ENCODE data around the gene RRM2. TPM values are rescaled to one million over a fixed set of nuclear protein-coding genes. Genes with fewer than 3 reads are reported as not detected.
"Not testable (repeated sequence)": the region's sequence is repeated elsewhere in the genome, so short reads cannot be mapped to it uniquely, and the experiment has no call there.

Gene RRM2
- total RNA-seq, 4 donors from 2014 or later, result 1.7 to 4.6 TPM; not detected in 2

GRCh38 chr2:10144771-10145518 is 22.4 kb downstream of the RRM2 start:
- Histone ChIP-seq H3K4me3 (no peak overlapping the region), H3K9me3 (no peaks in the 10 kb centered on the region), H3K36me3 (no peaks in the 10 kb centered on the region), H3K4me1 (peaks cover 0 to 14% (median 8%) of the 10 kb centered on the region in 4 donors), H3K27ac (replicated peaks in 1 of 4) (peak overlapping the region in 3 of 4 donors; percentile 25 to 62 (median 26)), H3K27me3 (peaks cover 0 to 8% (median 0%) of the 10 kb centered on the region in 4 donors)
- no peak for DNase-seq (ENCODE audit: extremely low spot score)
- intact Hi-C loops (cut with DNase I), result no loop called here
- TF ChIP-seq POLR2A (IDR thresholded peaks at IDR 0.05; ENCODE audit: low read depth) (no peak), POLR2AphosphoS5 (IDR thresholded peaks at IDR 0.05) (no peak), CTCF (IDR thresholded peaks at IDR 0.05) (no peak), EP300 (IDR thresholded peaks at IDR 0.05) (no peak)
- WGBS, result 75% methylated on average over 16 of the region's 16 CpGs

- intact Hi-C loops (cut with DNase I), result no loop called here
- no peak for TF ChIP-seq POLR2A (IDR thresholded peaks at IDR 0.05; ENCODE audit: low read depth)
- TF ChIP-seq POLR2AphosphoS5 (IDR thresholded peaks at IDR 0.05), result no peak
- no peak for TF ChIP-seq CTCF (IDR thresholded peaks at IDR 0.05)
- no peak for TF ChIP-seq EP300 (IDR thresholded peaks at IDR 0.05)
- 88% methylated on average over 13 of the region's 13 CpGs for WGBS
These were observed 23.2 kb downstream of the RRM2 start for GRCh38 chr2:10145519-10146357.

GRCh38 chr2:10146366-10147005 is 23.9 kb downstream of the RRM2 start:
- H3K27me3 ChIP-seq, result peaks cover 0 to 8% (median 0%) of the 10 kb centered on the region in 4 donors
- intact Hi-C loops (cut with DNase I), result no loop called here
- H3K9me3 ChIP-seq, result no peaks in the 10 kb centered on the region
- 92% methylated on average over 14 of the region's 14 CpGs for WGBS
- H3K4me1 ChIP-seq, result peaks cover 0 to 14% (median 8%) of the 10 kb centered on the region in 4 donors
- TF ChIP-seq CTCF (IDR thresholded peaks at IDR 0.05), result no peak
- no peak for TF ChIP-seq POLR2A (IDR thresholded peaks at IDR 0.05; ENCODE audit: low read depth)
- no peak for TF ChIP-seq EP300 (IDR thresholded peaks at IDR 0.05)
- no peak for TF ChIP-seq POLR2AphosphoS5 (IDR thresholded peaks at IDR 0.05)
- no peaks in the 10 kb centered on the region for H3K36me3 ChIP-seq
- H3K4me3 ChIP-seq, result no peak overlapping the region
- no peak for DNase-seq (ENCODE audit: extremely low spot score)
- H3K27ac ChIP-seq (replicated peaks in 1 of 4), result no peak overlapping the region

More at GRCh38 chr2:10145519-10146357, 23.2 kb downstream of the RRM2 start:
- H3K4me1 ChIP-seq, result peaks cover 0 to 14% (median 8%) of the 10 kb centered on the region in 4 donors
- no peak overlapping the region for H3K4me3 ChIP-seq
- H3K27ac ChIP-seq (replicated peaks in 1 of 4), result peak overlapping the region in 1 of 4 donors; percentile 62
- DNase-seq (ENCODE audit: extremely low spot score), result no peak
- H3K9me3 ChIP-seq, result no peaks in the 10 kb centered on the region
- H3K27me3 ChIP-seq, result peaks cover 0 to 8% (median 0%) of the 10 kb centered on the region in 4 donors
- H3K36me3 ChIP-seq, result no peaks in the 10 kb centered on the region

- peaks cover 0 to 14% (median 8%) of the 10 kb centered on the region in 4 donors for H3K4me1 ChIP-seq
- H3K36me3 ChIP-seq; intact Hi-C loops (cut with DNase I); H3K27me3 ChIP-seq; H3K4me3 ChIP-seq; DNase-seq (ENCODE audit: extremely low spot score); H3K9me3 ChIP-seq; H3K27ac ChIP-seq (replicated peaks in 1 of 4): not testable (repeated sequence)
- WGBS, result 97% methylated on average over 15 of the region's 15 CpGs
These were observed 24.6 kb downstream of the RRM2 start for GRCh38 chr2:10147050-10147660.
